Small intestine (tissue), 7 donors: ENCODE results near the gene BCAT1. TPM values are rescaled to one million over a fixed set of nuclear protein-coding genes. Genes with fewer than 3 reads are reported as not detected.
"Not testable (repeated sequence)": the region's sequence is repeated elsewhere in the genome, so short reads cannot be mapped to it uniquely, and the experiment has no call there.

Experiments
- DNase-seq, 2 donors: peaks; one replicate each; pipeline versions ENCODE4 v3.0.0 to v3.0.0-alpha.2; 2013
- FAIRE-seq: peaks from 2 replicates; lab custom pipeline; 2012; peaks lifted over from hg19 to GRCh38; lab: Jason Lieb, UNC
- H3K27ac ChIP-seq, 3 donors: one replicate each; pipeline ENCODE4 v1.5.1; 2013; ENCODE audit warnings: low read length in 2 of 3, mild to moderate bottlenecking in 2 of 3, control low read depth in 1 of 3, inconsistent platforms in 1 of 3, low read depth in 1 of 3, moderate library complexity in 1 of 3
- H3K27me3 ChIP-seq, 3 donors: one replicate each; pipeline ENCODE4 v1.6.1; 2013; ENCODE audit warnings: low read length in 3 of 3, inconsistent platforms in 1 of 3; ENCODE audit not compliant: control insufficient read depth in 3 of 3, insufficient read depth in 3 of 3
- H3K36me3 ChIP-seq, 3 donors: one replicate each; pipeline ENCODE4 v1.6.1; 2013; ENCODE audit warnings: low read length in 3 of 3, inconsistent platforms in 1 of 3, low read depth in 1 of 3, mild to moderate bottlenecking in 1 of 3, moderate library complexity in 1 of 3; ENCODE audit not compliant: control insufficient read depth in 3 of 3, insufficient read depth in 2 of 3
- H3K4me1 ChIP-seq, 3 donors: one replicate each; pipeline ENCODE4 v1.6.1; 2013; ENCODE audit warnings: low read length in 2 of 3, inconsistent platforms in 1 of 3, low read depth in 1 of 3, mild to moderate bottlenecking in 1 of 3, moderate library complexity in 1 of 3; ENCODE audit not compliant: control insufficient read depth in 3 of 3, insufficient read depth in 2 of 3
- H3K4me3 ChIP-seq, 3 donors: one replicate each; pipeline ENCODE4 v1.5.1; 2013; ENCODE audit warnings: low read length in 3 of 3, control low read depth in 1 of 3, inconsistent platforms in 1 of 3, low read depth in 1 of 3, mild to moderate bottlenecking in 1 of 3, moderate library complexity in 1 of 3
- H3K9me3 ChIP-seq, 2 donors: one replicate each; pipeline ENCODE4 v1.6.1; 2013; ENCODE audit warnings: low read depth in 1 of 2, low read length in 1 of 2; ENCODE audit not compliant: control insufficient read depth in 2 of 2, insufficient read depth in 1 of 2
- WGBS, 3 donors: extraction: QIAGEN DNeasy Blood & Tissue Kit; methylation state at CpG; one replicate each; pipeline ENCODE4 v1.1.7; 2013; 5-methylcytosine and 5-hydroxymethylcytosine counted together
- polyA plus RNA-seq, 4 donors: library from polyadenylated mRNA; stranded (reverse) in 3 of 4; unstranded in 1 of 4; fragments of 200-250 nt in 3 of 4; fragments of 120-200 nt in 1 of 4; gene quantifications; one replicate each; pipeline versions ENCODE4 v1.2.1 to v1.2.3, GENCODE V29; 2013
- donor health status: healthy with polysubstance abuse.
- donor health status: control.
- donor health status: control.
- donor health status: Bipolar disorder and iron deficiency.
- donor health status: healthy.

Gene BCAT1
- polyA plus RNA-seq, 4 donors: 0.22 to 5.3 (median 3.0) TPM

- Histone ChIP-seq H3K36me3 (no peaks in the 10 kb centered on the region), H3K4me1 (no peaks in the 10 kb centered on the region), H3K27ac (no peak overlapping the region), H3K4me3 (no peak overlapping the region), H3K9me3 (no peaks in the 10 kb centered on the region), H3K27me3 (no peaks in the 10 kb centered on the region)
- FAIRE-seq: no peak
- 75 to 79% (median 78%) methylated on average over 2 of the region's 2 CpGs for WGBS, 3 donors
- no peak for DNase-seq
These were observed 20.8 kb downstream of the BCAT1 start for GRCh38 chr12:24928131-24928530.

DNA sequence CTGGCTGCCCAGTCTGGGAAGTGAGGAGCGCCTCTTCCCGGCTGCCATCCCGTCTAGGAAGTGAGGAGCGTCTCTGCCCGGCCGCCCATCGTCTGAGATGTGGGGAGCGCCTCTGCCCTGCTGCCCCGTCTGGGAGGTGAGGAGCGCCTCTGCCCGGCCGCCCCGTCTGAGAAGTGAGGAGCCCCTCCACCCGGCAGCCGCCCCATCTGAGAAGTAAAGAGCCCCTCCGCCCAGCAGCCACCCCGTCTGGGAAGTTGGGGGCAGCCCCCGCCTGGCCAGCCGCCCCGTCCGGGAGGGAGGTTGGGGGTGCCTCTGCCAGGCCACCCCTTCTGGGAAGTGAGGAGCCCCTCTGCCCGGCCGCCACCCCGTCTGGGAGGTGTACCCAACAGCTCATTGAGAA is 22.8 kb downstream of the BCAT1 start:
- H3K27me3 ChIP-seq, H3K9me3 ChIP-seq, FAIRE-seq, H3K36me3 ChIP-seq, H3K27ac ChIP-seq, H3K4me1 ChIP-seq, H3K4me3 ChIP-seq, DNase-seq: not testable (repeated sequence)
- WGBS, 3 donors: 81 to 98% (median 96%) methylated on average over 11 to 24 of the region's 24 CpGs

GRCh38 chr12:24922090-24922489 is 26.8 kb downstream of the BCAT1 start:
- no peaks in the 10 kb centered on the region for H3K9me3 ChIP-seq
- no peak for DNase-seq
- no peaks in the 10 kb centered on the region for H3K36me3 ChIP-seq
- H3K27ac ChIP-seq: no peak overlapping the region
- FAIRE-seq: no peak
- no peaks in the 10 kb centered on the region for H3K27me3 ChIP-seq
- 59 to 77% (median 62%) methylated on average over 6 of the region's 6 CpGs for WGBS, 3 donors
- H3K4me1 ChIP-seq: no peaks in the 10 kb centered on the region
- H3K4me3 ChIP-seq: no peak overlapping the region

DNA sequence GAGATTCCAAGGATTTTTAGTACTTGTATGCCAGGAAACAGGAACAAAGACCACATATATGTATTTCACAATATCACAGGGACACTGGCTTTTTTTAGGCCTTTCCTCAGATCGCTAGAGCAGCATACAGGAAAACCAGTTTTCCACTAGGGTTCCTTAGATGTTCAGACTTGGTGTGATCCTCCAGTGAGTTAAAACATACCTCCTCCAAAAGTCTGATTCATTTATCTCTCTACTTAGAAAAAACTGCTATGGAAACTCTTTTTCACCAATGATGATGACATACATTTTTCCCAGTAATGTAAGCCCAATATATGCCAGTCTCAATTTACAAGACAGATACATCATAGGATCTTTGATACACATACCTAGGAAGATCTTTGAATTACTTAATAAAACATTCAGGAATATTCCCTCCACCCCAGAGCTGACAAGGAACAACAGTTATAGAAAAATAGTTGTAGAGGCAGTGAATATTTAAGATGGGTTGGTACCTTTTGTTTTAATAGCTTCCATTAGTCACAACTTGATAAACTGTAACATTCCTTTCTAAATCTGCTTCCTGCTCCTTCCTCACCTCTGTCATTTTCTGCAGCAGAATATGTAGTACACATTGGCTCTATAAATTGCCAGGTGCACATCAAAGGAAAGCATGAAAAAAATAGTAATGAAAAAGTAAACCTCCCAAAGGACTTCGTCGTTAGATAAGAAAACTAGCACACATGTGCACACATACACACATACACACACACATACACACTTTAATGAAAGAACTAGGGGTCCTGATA is 27.5 kb downstream of the BCAT1 start:
- Histone ChIP-seq H3K27me3 (no peaks in the 10 kb centered on the region), H3K9me3 (no peaks in the 10 kb centered on the region), H3K36me3 (no peaks in the 10 kb centered on the region), H3K4me1 (no peaks in the 10 kb centered on the region), H3K27ac (no peak overlapping the region), H3K4me3 (no peak overlapping the region)
- WGBS, 3 donors: 34 to 65% (median 56%) methylated on average over 3 of the region's 3 CpGs
- no peak for FAIRE-seq
- no peak for DNase-seq

- DNase-seq (no peak), FAIRE-seq (no peak)
- H3K27ac ChIP-seq: no peak overlapping the region
- H3K27me3 ChIP-seq: no peaks in the 10 kb centered on the region
- H3K4me1 ChIP-seq: no peaks in the 10 kb centered on the region
- H3K9me3 ChIP-seq: no peaks in the 10 kb centered on the region
- H3K36me3 ChIP-seq: no peaks in the 10 kb centered on the region
- WGBS, 3 donors: 87 to 96% (median 90%) methylated on average over 3 of the region's 3 CpGs
- H3K4me3 ChIP-seq: no peak overlapping the region
These were observed 28.8 kb downstream of the BCAT1 start for GRCh38 chr12:24920141-24920540.

GRCh38 chr12:24919346-24920001 is 29.4 kb downstream of the BCAT1 start:
- Histone ChIP-seq H3K9me3 (no peaks in the 10 kb centered on the region), H3K36me3 (no peaks in the 10 kb centered on the region), H3K4me3 (no peak overlapping the region), H3K27me3 (no peaks in the 10 kb centered on the region), H3K27ac (no peak overlapping the region), H3K4me1 (no peaks in the 10 kb centered on the region)
- no peak for DNase-seq
- WGBS, 3 donors: 50 to 62% (median 54%) methylated on average over 4 of the region's 4 CpGs
- FAIRE-seq: no peak

GRCh38 chr12:24918596-24918995 is 30.3 kb downstream of the BCAT1 start:
- no peaks in the 10 kb centered on the region for H3K36me3 ChIP-seq
- no peaks in the 10 kb centered on the region for H3K27me3 ChIP-seq
- no peak overlapping the region for H3K4me3 ChIP-seq
- 27 to 45% (median 33%) methylated on average over 2 of the region's 2 CpGs for WGBS, 3 donors
- H3K4me1 ChIP-seq: no peaks in the 10 kb centered on the region
- H3K9me3 ChIP-seq: no peaks in the 10 kb centered on the region
- FAIRE-seq: no peak
- no peak for DNase-seq
- H3K27ac ChIP-seq: no peak overlapping the region

DNA sequence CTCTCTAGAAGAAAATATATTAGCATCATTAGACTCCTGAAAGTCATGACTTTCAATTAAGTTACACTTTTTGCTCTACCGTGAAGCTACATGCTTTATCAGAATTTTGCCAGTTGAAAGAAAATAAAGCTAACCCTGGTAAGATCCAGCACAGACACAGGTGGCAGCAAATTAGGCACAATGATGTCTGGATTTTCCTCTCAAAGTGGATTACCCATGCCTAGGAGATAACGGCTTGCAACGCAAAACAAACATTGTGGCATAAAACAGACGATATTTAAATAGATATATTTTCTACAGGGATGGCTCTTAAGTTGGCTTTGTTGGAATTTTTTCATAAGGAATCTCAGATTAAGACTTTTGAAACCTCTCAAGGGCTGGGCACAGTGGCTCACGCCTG is 33.4 kb downstream of the BCAT1 start:
- Histone ChIP-seq H3K27ac (no peak overlapping the region), H3K9me3 (no peaks in the 10 kb centered on the region), H3K36me3 (no peaks in the 10 kb centered on the region), H3K27me3 (no peaks in the 10 kb centered on the region), H3K4me3 (no peak overlapping the region), H3K4me1 (peaks cover 0 to 3% (median 0%) of the 10 kb centered on the region in 3 donors)
- no peak for DNase-seq
- WGBS, 3 donors: 60 to 84% (median 71%) methylated on average over 5 of the region's 5 CpGs
- FAIRE-seq: no peak
